Parathyroid adenoma (tissue), 2 donors: ENCODE data around the gene NMRK2.
"Not testable (repeated sequence)": the region's sequence is repeated elsewhere in the genome, so short reads cannot be mapped to it uniquely, and the experiment has no call there.

Experiments
- H2AFZ ChIP-seq: fragments of 300-600 bp; sonication (generic); one replicate; pipeline ENCODE4 v1.7.0; 2017; ENCODE audit warnings: antibody characterized with exemption, mild to moderate bottlenecking
- H3K27ac ChIP-seq: fragments of 300-600 bp; sonication (generic); one replicate; pipeline ENCODE4 v1.7.0; 2017
- H3K27me3 ChIP-seq: fragments of 300-600 bp; sonication (generic); one replicate; pipeline ENCODE4 v1.7.0; 2017; ENCODE audit warnings: low read length; ENCODE audit not compliant: control insufficient read depth, insufficient read depth
- H3K36me3 ChIP-seq: fragments of 300-600 bp; sonication (generic); one replicate; pipeline ENCODE4 v1.7.0; 2017; ENCODE audit warnings: low read length; ENCODE audit not compliant: control insufficient read depth, insufficient read depth
- H3K4me1 ChIP-seq: fragments of 300-600 bp; sonication (generic); one replicate; pipeline ENCODE4 v1.7.0; 2017; ENCODE audit warnings: control low read depth
- H3K4me2 ChIP-seq: fragments of 300-600 bp; sonication (generic); one replicate; pipeline ENCODE4 v1.7.0; 2017; ENCODE audit warnings: low read length
- H3K4me3 ChIP-seq: fragments of 300-600 bp; sonication (generic); one replicate; pipeline ENCODE4 v1.7.0; 2017; ENCODE audit warnings: low read depth, low read length
- H3K79me2 ChIP-seq: fragments of 300-600 bp; sonication (generic); one replicate; pipeline ENCODE4 v1.7.0; 2017; ENCODE audit warnings: control low read depth
- H3K9ac ChIP-seq: fragments of 300-600 bp; sonication (generic); one replicate; pipeline ENCODE4 v1.7.0; 2017; ENCODE audit warnings: mild to moderate bottlenecking
- H3K9me3 ChIP-seq: fragments of 300-600 bp; sonication (generic); one replicate; pipeline ENCODE4 v1.7.0; 2017; ENCODE audit warnings: low read length; ENCODE audit not compliant: control insufficient read depth
- TF ChIP-seq, protein P1 (sequence below): fragments of 300-600 bp; sonication (generic); IDR thresholded peaks from one replicate; pipeline ENCODE4 v1.7.0; 2017; ENCODE audit warnings: antibody characterized with exemption, mild to moderate bottlenecking
- donor health status: primary hyperparathyroidism.

The NMRK2 gene

DNA sequence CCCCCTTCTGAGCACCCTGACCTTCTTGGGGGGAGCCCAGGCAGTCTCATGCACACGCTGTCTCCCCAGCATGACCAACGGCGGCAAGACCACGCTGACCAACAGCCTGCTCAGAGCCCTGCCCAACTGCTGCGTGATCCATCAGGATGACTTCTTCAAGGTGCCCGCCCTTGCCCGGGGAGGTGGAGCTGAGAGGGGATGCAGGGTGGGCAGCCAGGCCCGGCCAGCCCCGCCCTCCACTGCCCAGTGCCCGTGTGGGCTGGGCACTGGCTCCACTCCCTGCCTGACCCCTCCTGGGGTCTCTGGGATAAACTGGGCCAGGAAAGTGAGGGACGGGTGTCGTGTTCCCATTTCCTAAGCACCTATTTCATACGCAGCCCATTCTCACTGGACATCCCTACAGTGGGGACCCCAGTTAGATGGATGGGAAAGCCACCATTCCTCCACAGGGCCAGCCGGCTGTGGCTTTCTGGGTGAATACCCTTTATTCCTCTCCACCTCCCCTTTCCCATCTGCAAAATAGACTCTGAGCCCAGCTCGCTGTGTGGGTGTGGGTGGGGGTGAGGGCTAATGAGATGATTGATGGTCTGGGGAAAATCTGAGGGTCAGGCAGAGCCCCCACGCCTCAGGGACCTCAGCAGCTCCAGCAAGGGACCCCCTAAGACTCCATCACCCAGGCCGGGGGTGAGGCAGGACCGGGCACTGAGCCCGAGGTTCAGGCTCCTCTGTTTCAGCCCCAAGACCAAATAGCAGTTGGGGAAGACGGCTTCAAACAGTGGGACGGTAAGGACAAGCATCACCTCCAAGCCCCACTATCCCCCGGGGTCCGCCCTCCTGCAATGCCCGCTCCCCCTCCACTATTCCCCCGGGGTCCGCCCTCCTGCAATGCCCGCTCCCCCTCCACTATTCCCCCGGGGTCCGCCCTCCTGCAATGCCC, 3.9 kb downstream of the NMRK2 start:
- TF ChIP-seq, protein P1, sequence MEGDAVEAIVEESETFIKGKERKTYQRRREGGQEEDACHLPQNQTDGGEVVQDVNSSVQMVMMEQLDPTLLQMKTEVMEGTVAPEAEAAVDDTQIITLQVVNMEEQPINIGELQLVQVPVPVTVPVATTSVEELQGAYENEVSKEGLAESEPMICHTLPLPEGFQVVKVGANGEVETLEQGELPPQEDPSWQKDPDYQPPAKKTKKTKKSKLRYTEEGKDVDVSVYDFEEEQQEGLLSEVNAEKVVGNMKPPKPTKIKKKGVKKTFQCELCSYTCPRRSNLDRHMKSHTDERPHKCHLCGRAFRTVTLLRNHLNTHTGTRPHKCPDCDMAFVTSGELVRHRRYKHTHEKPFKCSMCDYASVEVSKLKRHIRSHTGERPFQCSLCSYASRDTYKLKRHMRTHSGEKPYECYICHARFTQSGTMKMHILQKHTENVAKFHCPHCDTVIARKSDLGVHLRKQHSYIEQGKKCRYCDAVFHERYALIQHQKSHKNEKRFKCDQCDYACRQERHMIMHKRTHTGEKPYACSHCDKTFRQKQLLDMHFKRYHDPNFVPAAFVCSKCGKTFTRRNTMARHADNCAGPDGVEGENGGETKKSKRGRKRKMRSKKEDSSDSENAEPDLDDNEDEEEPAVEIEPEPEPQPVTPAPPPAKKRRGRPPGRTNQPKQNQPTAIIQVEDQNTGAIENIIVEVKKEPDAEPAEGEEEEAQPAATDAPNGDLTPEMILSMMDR, result no peak
- no peak overlapping the region for H3K27ac ChIP-seq
- H3K4me3 ChIP-seq, result no peak overlapping the region
- H2AFZ ChIP-seq, result no peak overlapping the region
- no peak overlapping the region for H3K4me2 ChIP-seq
- no peaks in the 10 kb centered on the region for H3K9me3 ChIP-seq
- no peaks in the 10 kb centered on the region for H3K27me3 ChIP-seq
- no peak overlapping the region for H3K9ac ChIP-seq
- no peaks in the 10 kb centered on the region for H3K79me2 ChIP-seq
- no peaks in the 10 kb centered on the region for H3K36me3 ChIP-seq
- no peaks in the 10 kb centered on the region for H3K4me1 ChIP-seq

DNA sequence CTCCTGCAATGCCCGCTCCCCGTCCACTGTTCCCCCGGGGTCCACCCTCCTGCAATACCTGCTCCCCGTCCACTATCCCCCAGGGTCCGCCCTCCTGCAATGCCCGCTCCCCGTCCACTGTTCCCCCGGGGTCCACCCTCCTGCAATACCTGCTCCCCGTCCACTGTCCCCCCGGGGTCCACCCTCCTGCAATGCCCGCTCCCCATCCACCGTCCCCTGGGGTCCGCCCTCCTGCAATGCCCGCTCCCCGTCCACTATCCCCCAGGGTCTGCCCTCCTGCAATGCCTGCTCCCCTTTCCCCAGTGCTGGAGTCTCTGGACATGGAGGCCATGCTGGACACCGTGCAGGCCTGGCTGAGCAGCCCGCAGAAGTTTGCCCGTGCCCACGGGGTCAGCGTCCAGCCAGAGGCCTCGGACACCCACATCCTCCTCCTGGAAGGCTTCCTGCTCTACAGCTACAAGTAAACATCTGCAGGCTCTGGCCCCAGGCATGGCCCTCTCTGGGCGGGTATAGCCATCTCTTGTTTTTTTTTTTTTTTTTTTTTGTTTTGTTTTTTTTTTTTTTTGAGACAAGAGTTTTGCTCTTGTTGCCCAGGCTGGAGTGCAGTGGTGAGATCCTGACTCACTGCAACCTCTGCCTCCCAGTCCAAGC, 5.6 kb downstream of the NMRK2 start:
- not testable (repeated sequence) for H3K4me2 ChIP-seq, H3K4me3 ChIP-seq, H3K27me3 ChIP-seq, H3K27ac ChIP-seq, H3K36me3 ChIP-seq, H3K4me1 ChIP-seq, H3K9me3 ChIP-seq, H3K9ac ChIP-seq, H2AFZ ChIP-seq, H3K79me2 ChIP-seq

DNA sequence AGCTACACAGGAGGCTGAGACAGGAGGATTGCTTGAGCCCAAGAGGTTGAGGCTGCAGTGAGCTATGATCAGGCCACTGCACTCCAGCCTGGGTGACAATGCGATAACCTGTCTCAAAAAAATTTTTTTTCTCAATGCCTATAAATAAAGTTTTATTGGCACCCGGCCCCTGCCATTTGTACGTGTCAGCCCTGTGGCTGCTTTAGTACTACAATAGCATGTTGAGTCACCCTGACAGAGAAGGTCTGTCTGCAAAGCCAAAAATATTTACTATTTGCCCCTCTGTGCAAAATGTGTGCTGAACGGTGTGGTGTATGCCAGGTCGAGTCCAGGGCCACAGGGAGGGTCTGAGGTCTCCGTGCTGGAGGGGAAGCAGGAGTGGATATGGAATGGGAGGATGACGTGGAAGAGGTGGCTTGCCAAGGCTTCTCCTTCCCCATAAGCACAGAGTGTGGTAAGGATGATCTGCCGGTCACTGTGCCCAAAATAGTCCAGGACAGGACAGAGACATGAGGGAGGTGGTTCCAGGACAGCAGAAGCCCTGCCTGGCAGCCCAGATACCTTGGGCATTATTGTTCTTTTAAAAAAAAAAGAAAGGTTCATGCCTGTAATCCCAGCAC, 10.0 kb downstream of the NMRK2 start:
- TF ChIP-seq, protein P1, result no peak
- Histone ChIP-seq H3K36me3 (no peaks in the 10 kb centered on the region), H3K27me3 (no peaks in the 10 kb centered on the region), H2AFZ (no peak overlapping the region), H3K9ac (no peak overlapping the region), H3K27ac (no peak overlapping the region), H3K79me2 (no peaks in the 10 kb centered on the region), H3K9me3 (no peaks in the 10 kb centered on the region), H3K4me3 (no peak overlapping the region), H3K4me1 (no peaks in the 10 kb centered on the region), H3K4me2 (no peak overlapping the region)

DNA sequence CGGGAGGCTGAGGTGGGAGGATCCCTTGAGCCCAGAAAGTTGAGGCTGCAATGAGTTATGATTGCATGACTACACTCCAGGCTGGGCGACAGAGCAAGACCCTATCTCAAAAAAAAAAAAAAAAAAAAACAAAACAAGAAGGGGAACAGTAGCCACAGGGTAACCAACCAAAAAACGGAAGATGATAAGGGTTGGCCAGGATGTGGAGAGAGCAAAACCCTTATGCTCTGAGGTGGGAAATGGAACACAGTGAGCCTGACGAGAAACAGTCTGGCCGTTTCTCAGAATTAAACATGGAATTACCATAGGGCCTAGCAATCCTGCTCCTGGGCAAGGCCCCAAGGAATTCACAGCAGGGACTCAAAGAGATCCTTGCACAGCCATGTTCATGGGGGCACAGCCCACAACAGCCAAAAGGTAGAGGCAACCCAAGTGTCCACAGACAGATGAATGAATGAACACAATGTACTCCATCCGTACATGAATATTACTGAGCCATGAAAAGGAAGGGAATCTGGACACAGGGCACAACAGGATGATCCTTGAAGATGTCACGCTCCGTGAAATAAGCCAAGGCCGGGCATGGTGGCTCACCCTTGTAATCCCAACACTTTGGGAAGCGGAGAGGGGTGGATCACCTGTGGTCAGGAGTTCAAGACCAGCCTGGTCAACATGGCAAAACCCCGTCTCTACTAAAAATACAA, 11.3 kb downstream of the NMRK2 start:
- Histone ChIP-seq H3K9ac (no peak overlapping the region), H3K27ac (no peak overlapping the region), H3K27me3 (no peaks in the 10 kb centered on the region), H3K4me1 (no peaks in the 10 kb centered on the region), H3K79me2 (no peaks in the 10 kb centered on the region), H3K4me2 (no peak overlapping the region), H2AFZ (no peak overlapping the region), H3K36me3 (no peaks in the 10 kb centered on the region), H3K9me3 (no peaks in the 10 kb centered on the region), H3K4me3 (no peak overlapping the region)
- TF ChIP-seq, protein P1, result no peak

DNA sequence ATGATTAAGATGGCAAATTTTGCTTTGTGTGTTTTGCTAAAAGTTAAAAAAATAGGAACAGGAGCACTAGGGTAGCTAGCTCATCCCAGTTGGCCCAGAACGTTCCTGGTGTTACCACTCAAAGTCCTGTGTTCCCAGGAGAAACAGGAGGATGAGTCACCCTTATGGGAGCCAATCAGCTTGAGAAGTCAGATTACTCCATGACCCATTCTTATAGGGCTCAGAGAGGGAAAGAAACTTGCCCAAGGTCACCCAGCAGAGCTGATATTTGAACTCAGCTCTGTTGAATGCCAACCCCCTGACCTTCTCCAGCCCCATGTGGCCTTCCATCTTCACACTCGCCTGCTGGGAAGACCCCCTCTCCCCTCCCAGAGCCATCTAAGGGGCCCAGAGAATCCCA, 13.0 kb downstream of the NMRK2 start:
- H3K4me1 ChIP-seq, result no peaks in the 10 kb centered on the region
- H3K27me3 ChIP-seq, result no peaks in the 10 kb centered on the region
- H3K4me2 ChIP-seq, result no peak overlapping the region
- TF ChIP-seq, protein P1, result no peak
- no peak overlapping the region for H3K9ac ChIP-seq
- no peak overlapping the region for H2AFZ ChIP-seq
- no peak overlapping the region for H3K4me3 ChIP-seq
- no peaks in the 10 kb centered on the region for H3K36me3 ChIP-seq
- H3K79me2 ChIP-seq, result no peaks in the 10 kb centered on the region
- H3K27ac ChIP-seq, result no peak overlapping the region
- H3K9me3 ChIP-seq, result no peaks in the 10 kb centered on the region

DNA sequence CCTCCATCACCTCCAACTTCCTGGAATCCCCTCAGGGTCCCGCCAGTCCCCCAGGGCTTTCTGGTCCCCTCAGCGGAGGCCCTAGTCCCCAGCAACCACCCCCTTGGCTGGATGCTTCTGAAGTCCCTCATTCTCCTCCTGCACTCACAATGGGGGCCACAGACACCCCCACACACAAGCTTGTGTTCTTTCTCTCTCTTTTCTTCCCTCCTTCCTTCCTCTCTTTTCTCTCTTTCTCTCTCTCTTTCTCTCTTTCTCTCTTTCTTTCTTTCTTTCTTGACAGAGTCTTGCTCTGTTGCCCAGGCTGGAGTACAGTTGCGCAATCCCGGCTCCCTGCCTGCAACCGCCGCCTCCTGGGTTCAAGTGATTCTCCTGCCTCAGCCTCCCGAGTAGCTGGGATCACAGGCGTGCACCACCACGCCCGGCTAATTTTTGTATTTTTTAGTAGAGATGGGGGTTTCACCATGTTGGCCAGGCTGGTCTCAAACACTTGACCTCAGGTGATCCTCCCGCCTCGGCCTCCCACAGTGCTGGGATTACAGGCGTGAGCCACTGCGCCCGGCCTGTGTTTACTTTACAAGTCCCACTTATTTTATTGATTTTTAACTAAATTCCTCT, 14.6 kb downstream of the NMRK2 start:
- H3K36me3 ChIP-seq, H2AFZ ChIP-seq, H3K4me1 ChIP-seq, H3K4me2 ChIP-seq, H3K4me3 ChIP-seq, H3K9ac ChIP-seq, H3K79me2 ChIP-seq, H3K27me3 ChIP-seq, H3K27ac ChIP-seq, H3K9me3 ChIP-seq: not testable (repeated sequence)
